ENCODE data around the gene ZBTB7C. TPM values are rescaled to one million over a fixed set of nuclear protein-coding genes. Genes with fewer than 3 reads are reported as not detected.

The ZBTB7C gene
- total and polyA plus RNA-seq, 2 of the 4 experiments (the other 2 are of a cell fraction), result not detected

- no peak for TF ChIP-seq RCOR1 (IDR thresholded peaks at IDR 0.05; ENCODE audit: insufficient replicate concordance, low read length)
- TF ChIP-seq USF2 (IDR thresholded peaks at IDR 0.05; ENCODE audit: low read depth, low read length), result no peak
- no peak for TF ChIP-seq MAZ (IDR thresholded peaks at IDR 0.05; ENCODE audit: borderline replicate concordance, low read depth, low read length)
- TF ChIP-seq NFE2L2 (IDR thresholded peaks at IDR 0.05; ENCODE audit: low read depth, low read length), result no peak
- TF ChIP-seq RFX5 (IDR thresholded peaks at IDR 0.05; ENCODE audit: low read depth, low read length), result no peak
- TF ChIP-seq FOS (IDR thresholded peaks at IDR 0.05; ENCODE audit: low read depth, low read length), result no peak
- TF ChIP-seq POLR2A (IDR thresholded peaks at IDR 0.05; ENCODE audit: low read depth, low read length), result no peak
- TF ChIP-seq SMC3 (IDR thresholded peaks at IDR 0.05; ENCODE audit: low read depth, low read length), result no peak
- no peak for TF ChIP-seq CHD1 (IDR thresholded peaks at IDR 0.05; ENCODE audit: low read depth, low read length)
- TF ChIP-seq BHLHE40 (IDR thresholded peaks at IDR 0.05; ENCODE audit: low read depth, low read length), result no peak
- TF ChIP-seq CTCF (conservative IDR thresholded peaks at IDR 0.05; ENCODE audit: low read depth, low read length), result no peak
- TF ChIP-seq CEBPB (IDR thresholded peaks at IDR 0.05; ENCODE audit: low read depth, low read length), result no peak
- no peak for TF ChIP-seq MAFK (IDR thresholded peaks at IDR 0.05; ENCODE audit: low read depth, low read length)
- TF ChIP-seq RAD21 (IDR thresholded peaks at IDR 0.05; ENCODE audit: low read length), result no peak
- no peak for TF ChIP-seq ELK1 (IDR thresholded peaks at IDR 0.05; ENCODE audit: borderline replicate concordance, low read depth, low read length)
- TF ChIP-seq MXI1 (IDR thresholded peaks at IDR 0.05; ENCODE audit: borderline replicate concordance, low read depth, low read length), result no peak
- H3K4me2 ChIP-seq (ENCODE audit: low read depth, low read length), result no peak overlapping the region
- H2BK20ac ChIP-seq (ENCODE audit: low read depth, low read length), result no peak overlapping the region
- WGBS, 2 experiments (ENCODE audit: extremely low coverage in 2 of 2, insufficient read length in 1 of 2), result no CpG with 5 or more reads among the region's 2 CpGs
- no peaks in the 10 kb centered on the region for H3K4me1 ChIP-seq (ENCODE audit: control insufficient read depth, insufficient read depth, low read length)
- DNase-seq (no peak), ATAC-seq (ENCODE audit: low read depth) (no peak)
- H3K9ac ChIP-seq (ENCODE audit: low read depth, low read length), result no peak overlapping the region
- H2BK5ac ChIP-seq (ENCODE audit: low read depth, low read length, poor library complexity, severe bottlenecking), result no peak overlapping the region
- H3K36me3 ChIP-seq (ENCODE audit: control insufficient read depth, insufficient read depth, low read length), result no peaks in the 10 kb centered on the region
- H4K20me1 ChIP-seq (ENCODE audit: insufficient read depth, low read length), result no peaks in the 10 kb centered on the region
- in situ Hi-C loops (cut with MboI; ENCODE audit: low sequenced_read_pairs) (no loop called here), dilution Hi-C loops (cut with HindIII; ENCODE audit: low sequenced_read_pairs, unreplicated experiment) (no loop called here), intact Hi-C loops (cut with micrococcal nuclease) (no loop called here)
- no peak overlapping the region for H4K8ac ChIP-seq (ENCODE audit: low read depth in 2 of 2, low read length in 2 of 2)
- no peaks in the 10 kb centered on the region for H3K9me3 ChIP-seq (ENCODE audit: control insufficient read depth, insufficient read depth, low read length)
- H4K5ac ChIP-seq (ENCODE audit: low read depth, low read length), result no peak overlapping the region
- H2AK9ac ChIP-seq (replicated peaks; ENCODE audit: low read depth, low read length, poor library complexity), result no peak overlapping the region
- H2BK15ac ChIP-seq (ENCODE audit: low read depth, low read length), result no peak overlapping the region
- no peak overlapping the region for H3K18ac ChIP-seq (ENCODE audit: low read depth, low read length)
- H3K56ac ChIP-seq (ENCODE audit: extremely low read depth, insufficient read depth, low read length), result no peak overlapping the region
- no peak overlapping the region for H3K23ac ChIP-seq (ENCODE audit: low read depth, low read length)
- H3K9me1 ChIP-seq (ENCODE audit: insufficient read depth, low read length), result no peaks in the 10 kb centered on the region
- H3K4ac ChIP-seq (ENCODE audit: low read depth, low read length), result no peak overlapping the region
- ChIA-PET POLR2A (ENCODE audit: unreplicated experiment) (no interaction called here), CTCF (no interaction called here)
- H4K91ac ChIP-seq (ENCODE audit: insufficient read depth, low read depth, low read length), result no peak overlapping the region
- peaks cover 12% of the 10 kb centered on the region for H3K27me3 ChIP-seq (ENCODE audit: control insufficient read depth, insufficient read depth, low read length)
- no peak overlapping the region for H2AK5ac ChIP-seq (ENCODE audit: low read depth, low read length)
- BruUV-seq (replicated peaks), result no TSS peak
- no peak overlapping the region for H3K14ac ChIP-seq (replicated peaks; ENCODE audit: low read depth, low read length)
- H3K79me1 ChIP-seq (ENCODE audit: low read depth in 1 of 2, low read length in 2 of 2), result no peaks in the 10 kb centered on the region
- no peak overlapping the region for H2AFZ ChIP-seq (replicated peaks; ENCODE audit: low read length, poor library complexity)
- H3K4me3 ChIP-seq (ENCODE audit: insufficient read depth, low read depth, low read length), result no peak overlapping the region
- H2BK120ac ChIP-seq (ENCODE audit: low read depth, low read length), result no peak overlapping the region
- H3K27ac ChIP-seq (ENCODE audit: insufficient read depth, low read length), result no peak overlapping the region
Measured at GRCh38 chr18:48348739-48349138, 60.4 kb downstream of the ZBTB7C start.
